Gastrocnemius medialis (tissue), 4 donors: ENCODE data around the gene WBP11.

Experiments used
- POLR2A ChIP-seq, 2 donors: fragments of 450-650 bp; IDR thresholded peaks; one replicate each; pipeline ENCODE4 v1.6.1; 2017; ENCODE audit warnings: antibody characterized with exemption in 2 of 2, mild to moderate bottlenecking in 2 of 2, moderate library complexity in 2 of 2
- TF ChIP-seq, protein P1 (sequence below), 5 experiments: fragments of 450-650 bp in 3 of 5; fragments of 200-600 bp in 2 of 5; sonication (generic) in 2 of 5; IDR thresholded peaks in 4 of 5; conservative IDR thresholded peaks in 1 of 5; 1 replicate in 4 of 5; 2 replicates in 1 of 5; pipeline ENCODE4 v1.5.1; 2016 to 2019; ENCODE audit warnings: antibody characterized with exemption in 5 of 5, mild to moderate bottlenecking in 3 of 5, moderate library complexity in 3 of 5

DNA sequence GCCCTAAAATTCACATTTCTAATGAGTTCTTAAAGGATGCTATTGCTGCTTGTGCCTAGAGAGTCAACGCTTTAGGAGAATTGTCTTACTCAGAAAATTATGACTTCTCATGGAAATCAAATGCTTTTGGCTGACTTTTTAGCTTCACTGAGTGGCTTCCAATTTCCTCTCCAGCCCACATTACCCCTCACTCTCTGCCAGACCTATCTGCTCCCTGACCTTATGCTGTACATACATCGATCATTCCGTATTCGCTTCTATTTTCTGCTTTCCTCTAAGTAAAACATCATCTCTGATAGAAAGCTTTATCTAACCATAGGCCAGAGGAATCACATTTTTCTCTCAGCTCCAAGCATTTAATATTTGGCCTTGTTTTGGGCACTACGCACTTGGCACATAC, 23.2 kb upstream of the WBP11 start:
- TF ChIP-seq, protein P1, sequence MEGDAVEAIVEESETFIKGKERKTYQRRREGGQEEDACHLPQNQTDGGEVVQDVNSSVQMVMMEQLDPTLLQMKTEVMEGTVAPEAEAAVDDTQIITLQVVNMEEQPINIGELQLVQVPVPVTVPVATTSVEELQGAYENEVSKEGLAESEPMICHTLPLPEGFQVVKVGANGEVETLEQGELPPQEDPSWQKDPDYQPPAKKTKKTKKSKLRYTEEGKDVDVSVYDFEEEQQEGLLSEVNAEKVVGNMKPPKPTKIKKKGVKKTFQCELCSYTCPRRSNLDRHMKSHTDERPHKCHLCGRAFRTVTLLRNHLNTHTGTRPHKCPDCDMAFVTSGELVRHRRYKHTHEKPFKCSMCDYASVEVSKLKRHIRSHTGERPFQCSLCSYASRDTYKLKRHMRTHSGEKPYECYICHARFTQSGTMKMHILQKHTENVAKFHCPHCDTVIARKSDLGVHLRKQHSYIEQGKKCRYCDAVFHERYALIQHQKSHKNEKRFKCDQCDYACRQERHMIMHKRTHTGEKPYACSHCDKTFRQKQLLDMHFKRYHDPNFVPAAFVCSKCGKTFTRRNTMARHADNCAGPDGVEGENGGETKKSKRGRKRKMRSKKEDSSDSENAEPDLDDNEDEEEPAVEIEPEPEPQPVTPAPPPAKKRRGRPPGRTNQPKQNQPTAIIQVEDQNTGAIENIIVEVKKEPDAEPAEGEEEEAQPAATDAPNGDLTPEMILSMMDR (IDR thresholded peaks at IDR 0.05 in 4 of 5, conservative IDR thresholded peaks at IDR 0.05 in 1 of 5), result no peak
- TF ChIP-seq POLR2A (IDR thresholded peaks at IDR 0.05), result no peak
